22Rv1 (cell line): Measurements from ENCODE around the gene SHCBP1L.

Experiments
- ZFX ChIP-seq: fragments of 450-650 bp; IDR thresholded peaks from 2 replicates; pipeline ENCODE4 v1.6.1; 2017; ENCODE audit warnings: antibody characterized with exemption, borderline replicate concordance
- TF ChIP-seq, protein P1 (sequence below): fragments of 450-650 bp; IDR thresholded peaks from 2 replicates; pipeline ENCODE4 v1.5.1; 2017; ENCODE audit warnings: mild to moderate bottlenecking

DNA sequence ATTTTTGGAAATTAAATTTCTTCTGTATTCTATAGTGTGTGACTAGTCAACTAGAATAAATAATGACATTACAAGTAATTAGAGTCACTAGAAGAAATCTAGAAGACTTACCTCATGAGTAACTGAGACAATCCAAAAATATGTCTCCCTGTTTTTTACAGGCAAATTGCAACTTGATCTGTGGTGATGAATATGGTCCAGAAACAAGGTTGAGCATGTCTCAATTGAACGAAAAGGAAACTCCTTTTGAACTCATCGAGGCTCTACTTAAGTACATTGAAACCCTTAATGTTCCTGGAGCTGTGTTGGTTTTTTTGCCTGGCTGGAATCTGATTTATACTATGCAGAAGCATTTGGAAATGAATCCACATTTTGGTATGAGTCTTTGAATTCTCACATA is 77.1 kb downstream of the SHCBP1L start:
- no peak for TF ChIP-seq ZFX
- TF ChIP-seq, protein P1, sequence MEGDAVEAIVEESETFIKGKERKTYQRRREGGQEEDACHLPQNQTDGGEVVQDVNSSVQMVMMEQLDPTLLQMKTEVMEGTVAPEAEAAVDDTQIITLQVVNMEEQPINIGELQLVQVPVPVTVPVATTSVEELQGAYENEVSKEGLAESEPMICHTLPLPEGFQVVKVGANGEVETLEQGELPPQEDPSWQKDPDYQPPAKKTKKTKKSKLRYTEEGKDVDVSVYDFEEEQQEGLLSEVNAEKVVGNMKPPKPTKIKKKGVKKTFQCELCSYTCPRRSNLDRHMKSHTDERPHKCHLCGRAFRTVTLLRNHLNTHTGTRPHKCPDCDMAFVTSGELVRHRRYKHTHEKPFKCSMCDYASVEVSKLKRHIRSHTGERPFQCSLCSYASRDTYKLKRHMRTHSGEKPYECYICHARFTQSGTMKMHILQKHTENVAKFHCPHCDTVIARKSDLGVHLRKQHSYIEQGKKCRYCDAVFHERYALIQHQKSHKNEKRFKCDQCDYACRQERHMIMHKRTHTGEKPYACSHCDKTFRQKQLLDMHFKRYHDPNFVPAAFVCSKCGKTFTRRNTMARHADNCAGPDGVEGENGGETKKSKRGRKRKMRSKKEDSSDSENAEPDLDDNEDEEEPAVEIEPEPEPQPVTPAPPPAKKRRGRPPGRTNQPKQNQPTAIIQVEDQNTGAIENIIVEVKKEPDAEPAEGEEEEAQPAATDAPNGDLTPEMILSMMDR = no peak
